Measurements from ENCODE around the gene ACOX3. TPM values are rescaled to one million over a fixed set of nuclear protein-coding genes. Genes with fewer than 3 reads are reported as not detected.

ACOX3 gene
- total RNA-seq, 1 experiment from 2014 or later: 21.0 TPM

DNA sequence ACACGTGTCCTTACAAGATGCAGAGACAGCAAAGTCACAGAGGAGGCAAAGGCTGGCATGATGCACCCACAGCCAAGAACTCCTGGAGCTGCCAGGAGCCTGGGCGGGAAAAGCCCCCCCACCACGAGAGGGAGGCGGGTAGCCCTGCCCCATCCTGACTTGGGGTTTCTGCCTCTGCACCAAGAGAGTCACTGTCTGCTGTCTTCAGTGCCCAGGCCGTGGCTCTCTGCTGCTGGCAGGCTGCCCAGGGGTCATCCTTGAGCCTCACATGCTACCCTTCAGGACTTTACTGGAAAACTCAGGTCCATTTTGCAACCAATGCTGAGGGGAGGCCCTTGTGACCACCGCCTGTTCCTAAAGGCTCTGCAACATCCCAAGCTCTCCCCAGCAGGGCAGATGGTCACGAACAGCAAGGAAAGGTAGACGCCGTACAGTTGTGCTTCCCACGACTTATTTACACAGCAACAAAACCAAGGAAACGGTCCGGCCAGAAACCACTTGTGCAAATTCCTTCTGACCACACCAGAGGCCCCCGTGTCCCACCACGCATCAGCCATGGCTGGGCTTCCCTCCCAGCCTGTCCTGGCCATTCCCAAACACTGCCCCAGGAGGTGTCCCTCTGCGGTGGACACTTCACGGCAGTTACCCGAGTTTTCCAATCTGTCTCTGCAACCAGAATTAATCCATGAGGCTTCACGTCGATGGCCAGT is 56.9 kb downstream of the ACOX3 start:
- no TSS peak for BruUV-seq (replicated peaks)
- POLR2A ChIA-PET (ENCODE audit: unreplicated experiment): no interaction called here
- intact Hi-C loops (cut with micrococcal nuclease; ENCODE audit: unreplicated experiment): no loop called here

DNA sequence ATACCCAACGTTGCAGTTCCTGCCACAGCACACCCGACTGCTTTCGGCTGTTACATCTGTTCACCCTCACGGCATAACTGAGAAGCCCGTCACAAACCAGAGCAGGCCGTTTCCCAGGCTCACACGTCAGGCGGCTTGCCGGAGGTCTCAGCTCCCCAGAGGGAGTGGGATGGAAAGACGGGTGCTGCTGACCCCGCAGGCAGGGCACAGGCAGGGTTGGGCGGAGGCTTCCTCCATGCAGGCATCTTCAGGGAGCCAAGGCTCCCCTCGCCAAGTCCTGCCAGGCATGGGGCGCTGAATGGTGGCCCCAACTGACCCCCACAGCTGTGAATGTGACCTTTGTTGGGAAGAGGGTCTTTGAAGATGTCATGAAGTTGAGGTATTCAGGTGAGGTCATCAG is 57.5 kb downstream of the ACOX3 start:
- Histone ChIP-seq H3K27me3 (ENCODE audit: insufficient read depth, low read depth) (no peaks in the 10 kb centered on the region), H3K4me2 (no peak overlapping the region), H3K9me2 (ENCODE audit: insufficient read depth) (no peaks in the 10 kb centered on the region), H4K20me1 (ENCODE audit: insufficient read depth) (no peaks in the 10 kb centered on the region), H3F3A (ENCODE audit: insufficient read depth, low read depth) (no peaks in the 10 kb centered on the region), H3K36me3 (ENCODE audit: low read depth) (no peaks in the 10 kb centered on the region), H3K4me1 (replicated peaks; ENCODE audit: insufficient read depth) (peaks cover 8% of the 10 kb centered on the region), H3K79me2 (ENCODE audit: low read depth) (no peaks in the 10 kb centered on the region), H3K4me3 (no peak overlapping the region), H3K9me3 (ENCODE audit: insufficient read depth, low read depth) (no peaks in the 10 kb centered on the region), H3K27ac (no peak overlapping the region), H2AFZ (no peak overlapping the region)
- ChIA-PET CTCF (no interaction called here), POLR2A (ENCODE audit: unreplicated experiment) (no interaction called here)
- no peak for DNase-seq
- intact Hi-C loops (cut with micrococcal nuclease; ENCODE audit: unreplicated experiment): no loop called here
- no TSS peak for BruUV-seq (replicated peaks)
- no peak for TF ChIP-seq EZH2 (IDR thresholded peaks at IDR 0.05; ENCODE audit: low read depth)
- TF ChIP-seq, protein P1, sequence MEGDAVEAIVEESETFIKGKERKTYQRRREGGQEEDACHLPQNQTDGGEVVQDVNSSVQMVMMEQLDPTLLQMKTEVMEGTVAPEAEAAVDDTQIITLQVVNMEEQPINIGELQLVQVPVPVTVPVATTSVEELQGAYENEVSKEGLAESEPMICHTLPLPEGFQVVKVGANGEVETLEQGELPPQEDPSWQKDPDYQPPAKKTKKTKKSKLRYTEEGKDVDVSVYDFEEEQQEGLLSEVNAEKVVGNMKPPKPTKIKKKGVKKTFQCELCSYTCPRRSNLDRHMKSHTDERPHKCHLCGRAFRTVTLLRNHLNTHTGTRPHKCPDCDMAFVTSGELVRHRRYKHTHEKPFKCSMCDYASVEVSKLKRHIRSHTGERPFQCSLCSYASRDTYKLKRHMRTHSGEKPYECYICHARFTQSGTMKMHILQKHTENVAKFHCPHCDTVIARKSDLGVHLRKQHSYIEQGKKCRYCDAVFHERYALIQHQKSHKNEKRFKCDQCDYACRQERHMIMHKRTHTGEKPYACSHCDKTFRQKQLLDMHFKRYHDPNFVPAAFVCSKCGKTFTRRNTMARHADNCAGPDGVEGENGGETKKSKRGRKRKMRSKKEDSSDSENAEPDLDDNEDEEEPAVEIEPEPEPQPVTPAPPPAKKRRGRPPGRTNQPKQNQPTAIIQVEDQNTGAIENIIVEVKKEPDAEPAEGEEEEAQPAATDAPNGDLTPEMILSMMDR (conservative IDR thresholded peaks at IDR 0.05): no peak

More for the DNA sequence above, 56.9 kb downstream of the ACOX3 start:
- no peak overlapping the region for H3K27ac ChIP-seq
- H3K9me3 ChIP-seq (ENCODE audit: insufficient read depth, low read depth): no peaks in the 10 kb centered on the region
- H3F3A ChIP-seq (ENCODE audit: insufficient read depth, low read depth): no peaks in the 10 kb centered on the region
- H2AFZ ChIP-seq: no peak overlapping the region
- H4K20me1 ChIP-seq (ENCODE audit: insufficient read depth): no peaks in the 10 kb centered on the region
- peaks cover 14% of the 10 kb centered on the region for H3K4me1 ChIP-seq (replicated peaks; ENCODE audit: insufficient read depth)
- TF ChIP-seq, protein P1 (conservative IDR thresholded peaks at IDR 0.05): no peak
- no peak for TF ChIP-seq EZH2 (IDR thresholded peaks at IDR 0.05; ENCODE audit: low read depth)
- no peak overlapping the region for H3K4me3 ChIP-seq
- H3K36me3 ChIP-seq (ENCODE audit: low read depth): no peaks in the 10 kb centered on the region
- H3K4me2 ChIP-seq: no peak overlapping the region
- no peaks in the 10 kb centered on the region for H3K9me2 ChIP-seq (ENCODE audit: insufficient read depth)
- H3K79me2 ChIP-seq (ENCODE audit: low read depth): no peaks in the 10 kb centered on the region
- CTCF ChIA-PET: no interaction called here
- DNase-seq: no peak
- H3K27me3 ChIP-seq (ENCODE audit: insufficient read depth, low read depth): no peaks in the 10 kb centered on the region

DNA sequence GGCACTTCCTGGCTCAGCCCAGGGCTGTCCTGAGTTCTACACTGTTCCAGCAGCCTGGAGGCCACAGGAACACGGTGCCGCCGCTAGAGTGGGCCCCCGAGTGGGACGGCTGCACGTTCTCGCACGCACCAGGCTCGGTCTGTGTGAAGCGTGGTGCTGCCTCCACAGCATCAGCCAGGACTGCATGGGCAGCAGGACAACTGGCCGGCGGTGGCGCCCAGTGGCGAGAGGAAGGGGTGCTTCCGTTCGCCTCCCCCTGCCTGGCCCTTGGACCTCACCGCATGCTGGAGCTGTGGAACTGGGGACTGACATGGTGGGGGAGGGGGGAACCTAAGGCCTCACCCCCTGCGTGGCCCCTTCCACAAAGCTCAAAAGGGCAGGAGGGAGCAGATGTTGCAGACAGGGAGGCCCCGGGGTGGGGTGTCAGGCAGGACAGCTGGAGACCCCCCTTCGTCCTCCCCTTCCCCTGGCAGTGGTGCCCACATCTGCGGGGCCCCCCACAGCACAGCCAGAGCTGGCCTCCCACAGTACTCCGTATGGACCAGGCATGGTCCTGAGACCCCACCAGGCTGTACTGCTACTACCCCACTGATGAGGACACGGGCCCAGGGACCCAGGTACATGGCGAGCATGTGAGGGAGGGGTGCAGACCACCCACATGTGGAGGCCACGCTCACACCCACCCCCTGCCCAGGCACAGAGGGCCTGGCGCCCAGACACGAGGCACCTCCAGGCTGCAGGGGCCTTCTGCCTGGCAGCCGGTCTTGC is 58.5 kb downstream of the ACOX3 start:
- H4K20me1 ChIP-seq (ENCODE audit: insufficient read depth): no peaks in the 10 kb centered on the region
- TF ChIP-seq, protein P1 (conservative IDR thresholded peaks at IDR 0.05): no peak
- TF ChIP-seq EZH2 (IDR thresholded peaks at IDR 0.05; ENCODE audit: low read depth): no peak
- H3K4me3 ChIP-seq: no peak overlapping the region
- no peak overlapping the region for H3K27ac ChIP-seq
- H3K36me3 ChIP-seq (ENCODE audit: low read depth): no peaks in the 10 kb centered on the region
- intact Hi-C loops (cut with micrococcal nuclease; ENCODE audit: unreplicated experiment): no loop called here
- H2AFZ ChIP-seq: no peak overlapping the region
- H3K79me2 ChIP-seq (ENCODE audit: low read depth): no peaks in the 10 kb centered on the region
- no peaks in the 10 kb centered on the region for H3K27me3 ChIP-seq (ENCODE audit: insufficient read depth, low read depth)
- no peaks in the 10 kb centered on the region for H3K4me1 ChIP-seq (replicated peaks; ENCODE audit: insufficient read depth)
- ChIA-PET CTCF (no interaction called here), POLR2A (ENCODE audit: unreplicated experiment) (no interaction called here)
- no TSS peak for BruUV-seq (replicated peaks)
- no peak overlapping the region for H3K4me2 ChIP-seq
- no peaks in the 10 kb centered on the region for H3K9me3 ChIP-seq (ENCODE audit: insufficient read depth, low read depth)
- DNase-seq: no peak
- no peaks in the 10 kb centered on the region for H3K9me2 ChIP-seq (ENCODE audit: insufficient read depth)
- no peaks in the 10 kb centered on the region for H3F3A ChIP-seq (ENCODE audit: insufficient read depth, low read depth)
